SK-N-SH treated with all-trans-retinoic acid at 6 μM for 48 hours (cell line): ENCODE data around the gene APOL3.
"Not testable (repeated sequence)": the region's sequence is repeated elsewhere in the genome, so short reads cannot be mapped to it uniquely, and the experiment has no call there.

Experiments
- ATAC-seq: fragments of 200-7000 bp; cut with Tn5 transposase; 3 replicates; pipeline ENCODE4 v1.9.1; 2020; ENCODE audit warnings: mild to moderate bottlenecking, moderate library complexity
- BACH2 ChIP-seq: fragments of 250-450 bp; sonication (Bioruptor Pico); IDR thresholded peaks from 2 replicates; pipeline ENCODE4 v1.9.0; 2021; ENCODE audit warnings: mild to moderate bottlenecking, borderline replicate concordance
- CREB5 ChIP-seq: fragments of 250-450 bp; sonication (Bioruptor Pico); IDR thresholded peaks from 2 replicates; pipeline ENCODE4 v1.5.1; 2020; ENCODE audit warnings: low read depth, mild to moderate bottlenecking, moderate library complexity
- CSDC2 ChIP-seq: fragments of 250-450 bp; sonication (Bioruptor Pico); IDR thresholded peaks from 2 replicates; pipeline ENCODE4 v1.5.0; 2020; ENCODE audit warnings: mild to moderate bottlenecking, moderate library complexity
- CSRNP3 ChIP-seq: fragments of 250-450 bp; sonication (Bioruptor Pico); IDR thresholded peaks from 2 replicates; pipeline ENCODE4 v1.5.1; 2021; ENCODE audit warnings: mild to moderate bottlenecking, moderate library complexity
- ESRRG ChIP-seq: fragments of 250-450 bp; sonication (Bioruptor Pico); IDR thresholded peaks from 2 replicates; pipeline ENCODE4 v1.6.1; 2021; ENCODE audit warnings: mild to moderate bottlenecking
- ISL1 ChIP-seq: fragments of 250-450 bp; sonication (Bioruptor Pico); IDR thresholded peaks from 2 replicates; pipeline ENCODE4 v2.1.2; 2022; ENCODE audit warnings: mild to moderate bottlenecking, moderate library complexity
- OSR1 ChIP-seq: fragments of 250-450 bp; sonication (Bioruptor Pico); IDR thresholded peaks from 2 replicates; pipeline ENCODE4 v1.8.0; 2022; ENCODE audit warnings: moderate library complexity, mild to moderate bottlenecking, inconsistent platforms
- PATZ1 ChIP-seq: fragments of 250-450 bp; sonication (Bioruptor Pico); IDR thresholded peaks from 2 replicates; pipeline ENCODE4 v1.8.0; 2020; ENCODE audit warnings: mild to moderate bottlenecking, moderate library complexity, borderline replicate concordance
- RARB ChIP-seq: fragments of 250-450 bp; sonication (Bioruptor Pico); IDR thresholded peaks from 2 replicates; pipeline ENCODE4 v1.8.0; 2021; ENCODE audit warnings: mild to moderate bottlenecking, moderate library complexity
- SNAI2 ChIP-seq: fragments of 250-450 bp; sonication (Bioruptor Pico); IDR thresholded peaks from 2 replicates; pipeline ENCODE4 v1.5.0; 2020; ENCODE audit warnings: mild to moderate bottlenecking, moderate library complexity
- TCF4 ChIP-seq: fragments of 250-450 bp; sonication (Bioruptor Pico); IDR thresholded peaks from 2 replicates; pipeline ENCODE4 v1.8.0; 2021; ENCODE audit warnings: mild to moderate bottlenecking, moderate library complexity, borderline replicate concordance
- TOX ChIP-seq: fragments of 250-450 bp; sonication (Bioruptor Pico); IDR thresholded peaks from 2 replicates; pipeline ENCODE4 v1.8.0; 2021; ENCODE audit warnings: mild to moderate bottlenecking, moderate library complexity, borderline replicate concordance
- TSHZ2 ChIP-seq: fragments of 250-450 bp; sonication (Bioruptor Pico); IDR thresholded peaks from 2 replicates; pipeline ENCODE4 v1.5.0; 2020; ENCODE audit warnings: mild to moderate bottlenecking, moderate library complexity
- ZC3H10 ChIP-seq: fragments of 250-450 bp; sonication (Bioruptor Pico); IDR thresholded peaks from 2 replicates; pipeline ENCODE4 v1.5.1; 2021; ENCODE audit warnings: mild to moderate bottlenecking, moderate library complexity
- ZFP3 ChIP-seq: fragments of 250-450 bp; sonication (Bioruptor Pico); IDR thresholded peaks from 2 replicates; pipeline ENCODE4 v1.5.0; 2020; ENCODE audit warnings: mild to moderate bottlenecking, moderate library complexity
- ZFP30 ChIP-seq: fragments of 450-650 bp; formaldehyde crosslinking; IDR thresholded peaks from 2 replicates; pipeline ENCODE4 v1.5.0; 2022; ENCODE audit warnings: mild to moderate bottlenecking, moderate library complexity
- ZNF565 ChIP-seq: fragments of 450-650 bp; formaldehyde crosslinking; conservative IDR thresholded peaks from 2 replicates; pipeline ENCODE4 v1.5.0; 2020; ENCODE audit warnings: low read depth, mild to moderate bottlenecking, moderate library complexity
- ZNF70 ChIP-seq: fragments of 450-650 bp; formaldehyde crosslinking; IDR thresholded peaks from 2 replicates; pipeline ENCODE4 v1.5.0; 2020; ENCODE audit warnings: mild to moderate bottlenecking, moderate library complexity
- ZNF8 ChIP-seq: fragments of 450-650 bp; formaldehyde crosslinking; IDR thresholded peaks from 2 replicates; pipeline ENCODE4 v1.5.0; 2020; ENCODE audit warnings: mild to moderate bottlenecking, moderate library complexity

Gene APOL3

GRCh38 chr22:36123673-36124630 is 36.6 kb downstream of the APOL3 start:
- TF ChIP-seq OSR1 (CRISPR knock-in tag) (no peak), ZFP3 (no peak), ZNF70 (no peak; the same call in 1 of the 2 replicates), RARB (no peak), TOX (no peak), TSHZ2 (CRISPR knock-in tag) (peak; percentile 28; the same call in 1 of the 2 replicates), ZFP30 (CRISPR knock-in tag) (no peak), SNAI2 (no peak)

GRCh38 chr22:36120621-36121351 is 39.8 kb downstream of the APOL3 start:
- ATAC-seq: not testable (repeated sequence)

More at GRCh38 chr22:36123673-36124630, 36.6 kb downstream of the APOL3 start:
- peak; percentile 98 for ATAC-seq

GRCh38 chr22:36117053-36117554 is 43.5 kb downstream of the APOL3 start:
- no peak for ATAC-seq
- no peak for TF ChIP-seq SNAI2
- no peak for TF ChIP-seq ZC3H10 (CRISPR knock-in tag)
- TF ChIP-seq TSHZ2 (CRISPR knock-in tag): no peak

GRCh38 chr22:36116127-36116526 is 44.4 kb downstream of the APOL3 start:
- no peak for TF ChIP-seq TOX
- TF ChIP-seq PATZ1: no peak
- TF ChIP-seq CSRNP3 (CRISPR knock-in tag): no peak
- TF ChIP-seq CREB5: no peak
- TF ChIP-seq ZNF8 (CRISPR knock-in tag): no peak
- TF ChIP-seq ZNF565 (CRISPR knock-in tag): no peak
- TF ChIP-seq ZFP30 (CRISPR knock-in tag): no peak
- TF ChIP-seq ISL1 (CRISPR knock-in tag): no peak
- TF ChIP-seq CSDC2 (CRISPR knock-in tag): no peak
- no peak for TF ChIP-seq ZC3H10 (CRISPR knock-in tag)
- TF ChIP-seq TCF4 (CRISPR knock-in tag): no peak
- no peak for TF ChIP-seq ESRRG (CRISPR knock-in tag)
- no peak for TF ChIP-seq RARB
- TF ChIP-seq SNAI2: no peak
- no peak for TF ChIP-seq BACH2 (CRISPR knock-in tag)
- no peak for ATAC-seq
